NCI-H345 (cell line): ENCODE results near the gene IL21R.

ENCODE experiments used
- DNase-seq: peaks from one replicate; lab custom pipeline; 2025; lab: John Stamatoyannopoulos, UW

The IL21R gene

GRCh38 chr16:27486344-27486743, 84.4 kb downstream of the IL21R start:
- no peak for DNase-seq

GRCh38 chr16:27486760-27487159, 84.8 kb downstream of the IL21R start:
- no peak for DNase-seq

GRCh38 chr16:27489421-27489820, 87.4 kb downstream of the IL21R start:
- DNase-seq, result no peak

- DNase-seq, result no peak
Observed at GRCh38 chr16:27489906-27490305, 87.9 kb downstream of the IL21R start.

- DNase-seq, result no peak
Observed at GRCh38 chr16:27491894-27492587, 90.1 kb downstream of the IL21R start.

GRCh38 chr16:27492588-27492979, 90.6 kb downstream of the IL21R start:
- no peak for DNase-seq

- DNase-seq, result no peak
Observed at GRCh38 chr16:27495191-27495590, 93.2 kb downstream of the IL21R start.

GRCh38 chr16:27498031-27498825, 96.3 kb downstream of the IL21R start:
- no peak for DNase-seq

GRCh38 chr16:27498916-27499658, 97.1 kb downstream of the IL21R start:
- no peak for DNase-seq

GRCh38 chr16:27499659-27500055, 97.7 kb downstream of the IL21R start:
- DNase-seq, result no peak

GRCh38 chr16:27500801-27501200, 98.8 kb downstream of the IL21R start:
- DNase-seq, result no peak
